ENCODE data around the gene SORBS1. TPM values are rescaled to one million over a fixed set of nuclear protein-coding genes. Genes with fewer than 3 reads are reported as not detected.

Gene SORBS1
- total and polyA plus RNA-seq, 4 donors: 13.1 to 68.9 (median 44.0) TPM

- H3K36me3 ChIP-seq (ENCODE audit: control insufficient read depth in 4 of 4, insufficient read depth in 4 of 4, low read length in 4 of 4): peaks cover 0 to 4% (median 0%) of the 10 kb centered on the region in 4 donors
- peak overlapping the region; percentile 59 to 78 for H3K27ac ChIP-seq (ENCODE audit: low read depth in 1 of 2, low read length in 1 of 2)
- no peak for TF ChIP-seq CTCF (IDR thresholded peaks at IDR 0.05; ENCODE audit: control extremely low read depth, extremely low read depth)
- H3K27me3 ChIP-seq (ENCODE audit: control insufficient read depth in 3 of 3, insufficient read depth in 3 of 3, low read length in 2 of 3): no peaks in the 10 kb centered on the region
- H3K9me3 ChIP-seq (ENCODE audit: control insufficient read depth in 4 of 4, insufficient read depth in 3 of 4, low read length in 3 of 4): no peaks in the 10 kb centered on the region
- 66 to 88% methylated on average over 5 of the region's 5 CpGs for WGBS, 2 donors
- no peak overlapping the region for H3K4me3 ChIP-seq
- DNase-seq (no peak), ATAC-seq (ENCODE audit: insufficient read depth, low FRiP score) (no peak)
- H3K4me1 ChIP-seq (ENCODE audit: control insufficient read depth in 5 of 5, insufficient read depth in 5 of 5, low read length in 5 of 5): peaks cover 0 to 63% (median 14%) of the 10 kb centered on the region in 5 donors
- no peak overlapping the region for H3K9ac ChIP-seq (ENCODE audit: insufficient read depth in 1 of 2, low read length in 2 of 2)
Observed at GRCh38 chr10:95457319-95457886, 103.8 kb downstream of the SORBS1 start.

GRCh38 chr10:95456516-95456915 lies 104.7 kb downstream of the SORBS1 start:
- no peaks in the 10 kb centered on the region for H3K27me3 ChIP-seq (ENCODE audit: control insufficient read depth in 3 of 3, insufficient read depth in 3 of 3, low read length in 2 of 3)
- no peaks in the 10 kb centered on the region for H3K9me3 ChIP-seq (ENCODE audit: control insufficient read depth in 4 of 4, insufficient read depth in 3 of 4, low read length in 3 of 4)
- peak overlapping the region in 1 of 2 donors; percentile 11 for H3K27ac ChIP-seq (ENCODE audit: low read depth in 1 of 2, low read length in 1 of 2)
- peaks cover 0 to 62% (median 22%) of the 10 kb centered on the region in 5 donors for H3K4me1 ChIP-seq (ENCODE audit: control insufficient read depth in 5 of 5, insufficient read depth in 5 of 5, low read length in 5 of 5)
- H3K36me3 ChIP-seq (ENCODE audit: control insufficient read depth in 4 of 4, insufficient read depth in 4 of 4, low read length in 4 of 4): peaks cover 0 to 4% (median 0%) of the 10 kb centered on the region in 4 donors
- no peak overlapping the region for H3K4me3 ChIP-seq
- no peak for DNase-seq
- WGBS, 2 donors: 89 to 93% methylated on average over 2 of the region's 2 CpGs
- no peak for ATAC-seq (ENCODE audit: insufficient read depth, low FRiP score)
- no peak overlapping the region for H3K9ac ChIP-seq (ENCODE audit: insufficient read depth in 1 of 2, low read length in 2 of 2)
- no peak for TF ChIP-seq CTCF (IDR thresholded peaks at IDR 0.05; ENCODE audit: control extremely low read depth, extremely low read depth)

GRCh38 chr10:95454940-95455339 lies 106.2 kb downstream of the SORBS1 start:
- Histone ChIP-seq H3K27ac (ENCODE audit: low read depth in 1 of 2, low read length in 1 of 2) (no peak overlapping the region), H3K9me3 (ENCODE audit: control insufficient read depth in 4 of 4, insufficient read depth in 3 of 4, low read length in 3 of 4) (no peaks in the 10 kb centered on the region), H3K27me3 (ENCODE audit: control insufficient read depth in 3 of 3, insufficient read depth in 3 of 3, low read length in 2 of 3) (no peaks in the 10 kb centered on the region), H3K36me3 (ENCODE audit: control insufficient read depth in 4 of 4, insufficient read depth in 4 of 4, low read length in 4 of 4) (peaks cover 0 to 4% (median 0%) of the 10 kb centered on the region in 4 donors), H3K4me1 (ENCODE audit: control insufficient read depth in 5 of 5, insufficient read depth in 5 of 5, low read length in 5 of 5) (peaks cover 0 to 57% (median 28%) of the 10 kb centered on the region in 5 donors), H3K9ac (ENCODE audit: insufficient read depth in 1 of 2, low read length in 2 of 2) (no peak overlapping the region), H3K4me3 (no peak overlapping the region)
- WGBS, 2 donors: 83 to 90% methylated on average over 4 of the region's 4 CpGs
- ATAC-seq (ENCODE audit: insufficient read depth, low FRiP score) (no peak), DNase-seq (no peak)
- no peak for TF ChIP-seq CTCF (IDR thresholded peaks at IDR 0.05; ENCODE audit: control extremely low read depth, extremely low read depth)

GRCh38 chr10:95454356-95454755 lies 106.8 kb downstream of the SORBS1 start:
- ATAC-seq (ENCODE audit: insufficient read depth, low FRiP score) (no peak), DNase-seq (no peak)
- Histone ChIP-seq H3K4me3 (no peak overlapping the region), H3K4me1 (ENCODE audit: control insufficient read depth in 5 of 5, insufficient read depth in 5 of 5, low read length in 5 of 5) (peaks cover 0 to 54% (median 28%) of the 10 kb centered on the region in 5 donors), H3K36me3 (ENCODE audit: control insufficient read depth in 4 of 4, insufficient read depth in 4 of 4, low read length in 4 of 4) (peaks cover 0 to 4% (median 0%) of the 10 kb centered on the region in 4 donors), H3K9me3 (ENCODE audit: control insufficient read depth in 4 of 4, insufficient read depth in 3 of 4, low read length in 3 of 4) (no peaks in the 10 kb centered on the region), H3K27me3 (ENCODE audit: control insufficient read depth in 3 of 3, insufficient read depth in 3 of 3, low read length in 2 of 3) (no peaks in the 10 kb centered on the region), H3K27ac (ENCODE audit: low read depth in 1 of 2, low read length in 1 of 2) (no peak overlapping the region), H3K9ac (ENCODE audit: insufficient read depth in 1 of 2, low read length in 2 of 2) (no peak overlapping the region)
- 93 to 95% methylated on average over 3 of the region's 3 CpGs for WGBS, 2 donors
- TF ChIP-seq CTCF (IDR thresholded peaks at IDR 0.05; ENCODE audit: control extremely low read depth, extremely low read depth): no peak

Measured in lung (tissue), 12 donors.